Progenitor cell of endocrine pancreas (in vitro differentiated cells): Measurements from ENCODE around the gene PSMD5. TPM values are rescaled to one million over a fixed set of nuclear protein-coding genes. Genes with fewer than 3 reads are reported as not detected.

Experiments
- DNase-seq: peaks from one replicate; pipeline ENCODE4 v3.0.0; 2021; ENCODE audit warnings: low spot score; ENCODE audit not compliant: unreplicated experiment
- H3K27ac Mint-ChIP-seq: 2 replicates; pipeline ENCODE4 v1.8.0; 2021; ENCODE audit warnings: mild to moderate bottlenecking, moderate library complexity, mixed read lengths
- H3K27me3 Mint-ChIP-seq: 2 replicates; pipeline ENCODE4 v1.8.0; 2021; ENCODE audit warnings: mixed read lengths
- H3K36me3 Mint-ChIP-seq: 2 replicates; pipeline ENCODE4 v1.8.0; 2022; ENCODE audit warnings: mixed read lengths; ENCODE audit not compliant: insufficient read depth
- H3K4me1 Mint-ChIP-seq: 2 replicates; pipeline ENCODE4 v1.8.0; 2021; ENCODE audit warnings: low read depth, mixed read lengths
- H3K4me3 Mint-ChIP-seq: 2 replicates; pipeline ENCODE4 v1.8.0; 2021; ENCODE audit warnings: low read depth, mild to moderate bottlenecking, moderate library complexity, mixed read lengths
- H3K9me3 Mint-ChIP-seq: 2 replicates; pipeline ENCODE4 v1.8.0; 2021; ENCODE audit warnings: low read depth, mixed read lengths
- CTCF ChIP-seq: fragments of 200-600 bp; sonication (generic); IDR thresholded peaks from one replicate; pipeline ENCODE4 v1.5.0; 2021; ENCODE audit warnings: antibody characterized with exemption, mild to moderate bottlenecking; ENCODE audit not compliant: unreplicated experiment
- total RNA-seq: library from RNA; stranded (reverse); gene quantifications from 2 replicates; pipeline ENCODE4 v1.2.1, GENCODE V29; 2021

Gene PSMD5
- total RNA-seq, 1 donor from 2014 or later, result 50.1 TPM

- no peak for TF ChIP-seq CTCF
- Mint-ChIP-seq H3K4me3 (no peak overlapping the region), H3K9me3 (no peaks in the 10 kb centered on the region), H3K27me3 (peaks cover 17% of the 10 kb centered on the region), H3K36me3 (no peaks in the 10 kb centered on the region), H3K27ac (no peak overlapping the region), H3K4me1 (peaks cover 8% of the 10 kb centered on the region)
- DNase-seq, result no peak
Observed at GRCh38 chr9:120889606-120890271, 47.0 kb upstream of the PSMD5 start.

GRCh38 chr9:120888626-120889025, 45.9 kb upstream of the PSMD5 start:
- Mint-ChIP-seq H3K9me3 (no peaks in the 10 kb centered on the region), H3K27ac (no peak overlapping the region), H3K36me3 (no peaks in the 10 kb centered on the region), H3K4me1 (peaks cover 8% of the 10 kb centered on the region), H3K4me3 (no peak overlapping the region), H3K27me3 (peaks cover 17% of the 10 kb centered on the region)
- TF ChIP-seq CTCF, result no peak
- DNase-seq, result no peak

GRCh38 chr9:120886490-120886967, 43.8 kb upstream of the PSMD5 start:
- no peak overlapping the region for H3K27ac Mint-ChIP-seq
- H3K4me3 Mint-ChIP-seq, result no peak overlapping the region
- no peaks in the 10 kb centered on the region for H3K9me3 Mint-ChIP-seq
- H3K36me3 Mint-ChIP-seq, result no peaks in the 10 kb centered on the region
- peaks cover 8% of the 10 kb centered on the region for H3K4me1 Mint-ChIP-seq
- TF ChIP-seq CTCF, result no peak
- H3K27me3 Mint-ChIP-seq, result peaks cover 6% of the 10 kb centered on the region
- DNase-seq, result no peak

- no peak overlapping the region for H3K4me3 Mint-ChIP-seq
- H3K27ac Mint-ChIP-seq, result no peak overlapping the region
- H3K4me1 Mint-ChIP-seq, result peaks cover 8% of the 10 kb centered on the region
- peaks cover 6% of the 10 kb centered on the region for H3K27me3 Mint-ChIP-seq
- no peaks in the 10 kb centered on the region for H3K36me3 Mint-ChIP-seq
- no peak for DNase-seq
- TF ChIP-seq CTCF, result no peak
- no peaks in the 10 kb centered on the region for H3K9me3 Mint-ChIP-seq
Observed at GRCh38 chr9:120885958-120886357, 43.2 kb upstream of the PSMD5 start.

- H3K9me3 Mint-ChIP-seq, result no peaks in the 10 kb centered on the region
- H3K36me3 Mint-ChIP-seq, result no peaks in the 10 kb centered on the region
- H3K4me1 Mint-ChIP-seq, result peaks cover 4% of the 10 kb centered on the region
- no peak overlapping the region for H3K4me3 Mint-ChIP-seq
- peaks cover 7% of the 10 kb centered on the region for H3K27me3 Mint-ChIP-seq
- no peak overlapping the region for H3K27ac Mint-ChIP-seq
- no peak for DNase-seq
- no peak for TF ChIP-seq CTCF
Observed at GRCh38 chr9:120885457-120885856, 42.7 kb upstream of the PSMD5 start.
